Astrocyte (in vitro differentiated cells and primary cell): ENCODE measurements around the gene F12.

ENCODE experiments used
- EZH2 ChIP-seq: IDR thresholded peaks from 2 replicates; pipeline ENCODE4 v1.6.1; 2012; ENCODE audit warnings: mild to moderate bottlenecking, low read length, inconsistent platforms; ENCODE audit not compliant: insufficient read depth
- TF ChIP-seq, protein P1 (sequence below): IDR thresholded peaks from 2 replicates; pipeline ENCODE4 v1.5.1; 2011; ENCODE audit warnings: low read depth, mild to moderate bottlenecking, inconsistent platforms, low read length, moderate library complexity; ENCODE audit not compliant: insufficient read depth

- TF ChIP-seq, protein P1, sequence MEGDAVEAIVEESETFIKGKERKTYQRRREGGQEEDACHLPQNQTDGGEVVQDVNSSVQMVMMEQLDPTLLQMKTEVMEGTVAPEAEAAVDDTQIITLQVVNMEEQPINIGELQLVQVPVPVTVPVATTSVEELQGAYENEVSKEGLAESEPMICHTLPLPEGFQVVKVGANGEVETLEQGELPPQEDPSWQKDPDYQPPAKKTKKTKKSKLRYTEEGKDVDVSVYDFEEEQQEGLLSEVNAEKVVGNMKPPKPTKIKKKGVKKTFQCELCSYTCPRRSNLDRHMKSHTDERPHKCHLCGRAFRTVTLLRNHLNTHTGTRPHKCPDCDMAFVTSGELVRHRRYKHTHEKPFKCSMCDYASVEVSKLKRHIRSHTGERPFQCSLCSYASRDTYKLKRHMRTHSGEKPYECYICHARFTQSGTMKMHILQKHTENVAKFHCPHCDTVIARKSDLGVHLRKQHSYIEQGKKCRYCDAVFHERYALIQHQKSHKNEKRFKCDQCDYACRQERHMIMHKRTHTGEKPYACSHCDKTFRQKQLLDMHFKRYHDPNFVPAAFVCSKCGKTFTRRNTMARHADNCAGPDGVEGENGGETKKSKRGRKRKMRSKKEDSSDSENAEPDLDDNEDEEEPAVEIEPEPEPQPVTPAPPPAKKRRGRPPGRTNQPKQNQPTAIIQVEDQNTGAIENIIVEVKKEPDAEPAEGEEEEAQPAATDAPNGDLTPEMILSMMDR = no peak
- no peak for TF ChIP-seq EZH2
Observed at GRCh38 chr5:177374211-177374610, 35.2 kb downstream of the F12 start.
